ENCODE results near the gene SBNO2. TPM values are rescaled to one million over a fixed set of nuclear protein-coding genes. Genes with fewer than 3 reads are reported as not detected.
A peak's percentile ranks its signal among the peaks of the same experiment; 100 is the strongest.

The SBNO2 gene
- total and polyA plus RNA-seq, 2 donors (not counting 3 experiments of a cell fraction or from before 2014, with no cell fraction given), result 31.4 to 65.7 TPM

DNA sequence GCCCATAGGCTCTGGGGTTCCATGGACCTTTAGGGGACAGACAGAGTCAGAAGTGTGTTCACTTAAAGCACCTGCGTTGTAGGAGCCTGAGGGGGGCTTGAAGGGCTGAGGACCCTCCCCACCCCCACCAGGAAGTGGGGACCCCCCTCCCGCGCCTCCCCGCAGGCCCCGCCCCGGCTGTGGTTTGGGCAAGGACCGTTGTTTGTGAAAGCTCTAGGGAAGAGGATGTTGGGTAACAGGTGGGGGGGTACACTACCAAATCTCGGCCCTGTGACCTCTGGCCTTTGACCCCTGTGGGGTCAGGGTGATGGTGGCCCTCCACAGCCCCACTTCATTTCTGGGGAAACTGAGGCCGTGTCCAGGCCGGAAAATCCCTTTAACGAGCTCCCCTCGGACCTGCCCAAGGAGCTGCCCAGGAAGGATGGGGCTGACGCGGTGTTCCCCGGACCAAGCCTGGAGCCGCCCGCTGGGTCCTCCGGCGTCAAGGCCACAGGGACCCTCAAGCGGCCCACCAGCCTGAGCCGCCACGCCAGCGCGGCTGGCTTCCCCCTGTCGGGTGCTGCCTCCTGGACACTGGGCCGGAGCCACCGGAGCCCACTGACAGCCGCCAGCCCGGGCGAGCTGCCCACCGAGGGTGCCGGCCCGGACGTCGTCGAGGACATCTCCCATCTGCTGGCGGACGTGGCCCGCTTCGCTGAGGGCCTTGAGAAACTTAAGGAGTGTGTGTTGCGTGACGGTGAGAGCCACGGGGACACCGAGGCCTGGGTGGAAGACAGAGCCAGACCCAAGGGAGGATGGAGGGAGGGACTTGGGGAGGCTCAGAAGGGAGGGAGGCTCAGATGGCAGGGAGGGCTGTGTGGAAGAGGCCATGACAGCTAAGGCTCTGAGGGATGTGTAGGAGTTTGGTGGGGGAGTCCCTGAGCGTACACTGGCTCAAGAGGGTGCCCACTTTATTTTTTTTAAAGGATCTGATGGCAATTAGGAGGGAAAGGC is 105.8 kb downstream of the SBNO2 start:
- no peak overlapping the region for H3K9ac ChIP-seq (replicated peaks; ENCODE audit: extremely low read depth, insufficient read depth, low read length)
- no TSS peak for BruUV-seq (replicated peaks)
- DNase-seq (ENCODE audit: low read depth, low spot score) (no peak), FAIRE-seq (no peak)
- no peaks in the 10 kb centered on the region for H4K20me1 ChIP-seq (replicated peaks; ENCODE audit: control insufficient read depth, extremely low read depth, insufficient read depth, low read length)
- H3K9me3 ChIP-seq (replicated peaks; ENCODE audit: control insufficient read depth, insufficient read depth, low read length), result no peaks in the 10 kb centered on the region
- peak overlapping the region; percentile 65 for H3K4me2 ChIP-seq (ENCODE audit: insufficient read depth, low read length)
- no peaks in the 10 kb centered on the region for H3K9me1 ChIP-seq (replicated peaks; ENCODE audit: control insufficient read depth, extremely low read depth, insufficient read depth, low read length)
- H3K4me1 ChIP-seq (ENCODE audit: control insufficient read depth, extremely low read depth, insufficient read depth, low read length), result peaks cover 35% of the 10 kb centered on the region
- TF ChIP-seq GATA2 (IDR thresholded peaks at IDR 0.05; ENCODE audit: insufficient read depth, insufficient read length, low read depth, low read length), result no peak
- no peak for TF ChIP-seq POLR2AphosphoS5 (IDR thresholded peaks at IDR 0.05; ENCODE audit: insufficient read depth, low read depth, low read length)
- TF ChIP-seq, protein P1, sequence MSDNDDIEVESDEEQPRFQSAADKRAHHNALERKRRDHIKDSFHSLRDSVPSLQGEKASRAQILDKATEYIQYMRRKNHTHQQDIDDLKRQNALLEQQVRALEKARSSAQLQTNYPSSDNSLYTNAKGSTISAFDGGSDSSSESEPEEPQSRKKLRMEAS (IDR thresholded peaks at IDR 0.05; ENCODE audit: insufficient read depth, insufficient read length), result no peak
- no peak for TF ChIP-seq EZH2 (IDR thresholded peaks at IDR 0.05; ENCODE audit: borderline replicate concordance, low read depth, low read length, severe bottlenecking)
- TF ChIP-seq POLR2A (IDR thresholded peaks at IDR 0.05; ENCODE audit: low read depth, low read length), result no peak
- TF ChIP-seq CTCF (IDR thresholded peaks at IDR 0.05; ENCODE audit: extremely low read depth in 1 of 2, insufficient read depth in 1 of 2, low read depth in 1 of 2, low read length in 2 of 2), result no peak
- TF ChIP-seq JUN (IDR thresholded peaks at IDR 0.05; ENCODE audit: borderline replicate concordance, insufficient read depth, insufficient read length, low read depth), result no peak
- TF ChIP-seq FOS (IDR thresholded peaks at IDR 0.05; ENCODE audit: borderline replicate concordance, insufficient read depth, low read length), result no peak
- TF ChIP-seq MYC (IDR thresholded peaks at IDR 0.05; ENCODE audit: low read depth, low read length), result no peak
- H3K79me2 ChIP-seq (ENCODE audit: control insufficient read depth, insufficient read depth, low read length), result no peaks in the 10 kb centered on the region
- intact Hi-C loops (cut with micrococcal nuclease), result no loop called here
- no peaks in the 10 kb centered on the region for H3K27me3 ChIP-seq (ENCODE audit: control insufficient read depth in 2 of 2, insufficient read depth in 2 of 2, low read length in 2 of 2)
- no peak overlapping the region for H3K27ac ChIP-seq (ENCODE audit: insufficient read depth, low read depth, low read length)
- POLR2A ChIA-PET, result no interaction called here
- no peak overlapping the region for H2AFZ ChIP-seq (ENCODE audit: low read depth, low read length)
- dilution Hi-C loops (cut with MboI; ENCODE audit: extremely low pct_ligation_motif_present, low sequenced_read_pairs), result no loop called here
- CTCF ChIA-PET, result interaction anchor here (1.4 to 2.5 kb wide), 3 partner anchors 11 to 28 kb away, joined by 4 to 10 read pairs (median 7); partner anchors contain the start of gene ABCA7
- H3K36me3 ChIP-seq (ENCODE audit: control insufficient read depth in 2 of 2, extremely low read depth in 1 of 2, insufficient read depth in 2 of 2, low read length in 2 of 2), result no peaks in the 10 kb centered on the region
- H3K4me3 ChIP-seq (replicated peaks in 1 of 3; ENCODE audit: insufficient read depth in 1 of 3, low read depth in 1 of 3, low read length in 3 of 3), result no peak overlapping the region

Measured in endothelial cell of umbilical vein (primary cell).